ENCODE results near the gene G3BP1.

Gene G3BP1

DNA sequence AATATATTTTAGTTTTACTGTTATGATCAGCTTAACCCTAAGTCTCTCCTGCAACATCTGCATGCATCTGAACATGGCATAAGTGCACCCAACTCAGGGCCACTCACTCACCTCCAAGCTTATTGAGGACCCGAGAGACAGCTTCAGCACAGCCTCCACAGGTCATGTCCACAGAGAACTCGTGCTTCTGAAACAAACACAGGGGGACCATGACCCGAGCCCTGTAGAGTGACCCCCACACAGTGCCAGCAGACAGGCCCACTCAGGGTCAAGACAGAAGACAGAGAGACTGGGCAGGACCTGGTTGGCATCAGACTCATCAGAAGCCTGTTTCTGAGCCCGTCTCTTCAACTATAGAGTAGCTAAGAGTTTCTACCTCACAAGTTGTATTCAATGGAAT, 20.2 kb upstream of the G3BP1 start:
- Histone ChIP-seq H3K4me1 (ENCODE audit: control insufficient read depth, insufficient read depth, low read depth, low read length) (peaks cover 3% of the 10 kb centered on the region), H2BK15ac (ENCODE audit: low read depth, poor library complexity, severe bottlenecking) (no peak overlapping the region), H4K91ac (ENCODE audit: low read length) (no peak overlapping the region), H3K4ac (ENCODE audit: low read depth in 1 of 2, low read length in 2 of 2) (no peak overlapping the region), H3K14ac (ENCODE audit: low read length in 2 of 2) (no peak overlapping the region), H3K4me3 (ENCODE audit: insufficient read depth in 1 of 2, low read depth in 1 of 2, low read length in 2 of 2) (no peak overlapping the region), H3K9ac (ENCODE audit: low read length) (no peak overlapping the region), H3K27me3 (ENCODE audit: control insufficient read depth in 1 of 2, insufficient read depth in 1 of 2, low read length in 2 of 2) (no peaks in the 10 kb centered on the region), H3K36me3 (ENCODE audit: control insufficient read depth in 1 of 2, insufficient read depth in 2 of 2, low read depth in 1 of 2, low read length in 2 of 2) (peaks cover 11 to 17% of the 10 kb centered on the region in 2 experiments), H2AK5ac (ENCODE audit: low read length, severe bottlenecking) (no peak overlapping the region), H2BK120ac (ENCODE audit: low read depth, low read length) (no peak overlapping the region), H3K18ac (ENCODE audit: low read depth in 1 of 2, low read length in 2 of 2) (peak overlapping the region in 1 of 2 experiments; percentile 34), H3K27ac (ENCODE audit: low read length, poor library complexity, severe bottlenecking) (no peak overlapping the region), H3K23ac (ENCODE audit: low read length in 2 of 2) (no peak overlapping the region), H3K9me3 (ENCODE audit: control insufficient read depth, low read length) (no peaks in the 10 kb centered on the region), H2BK12ac (ENCODE audit: low read length in 2 of 2) (peak overlapping the region; percentile 6 to 29), H3K4me2 (ENCODE audit: low read length, poor library complexity, severe bottlenecking) (no peak overlapping the region), H2BK5ac (ENCODE audit: low read depth, low read length, poor library complexity, severe bottlenecking) (no peak overlapping the region), H2AFZ (ENCODE audit: low read depth, low read length) (no peak overlapping the region), H3K79me1 (replicated peaks; ENCODE audit: low read length, poor library complexity, severe bottlenecking) (peaks cover 26% of the 10 kb centered on the region), H4K8ac (ENCODE audit: low read length) (no peak overlapping the region)
- DNase-seq = no peak
- 99% methylated on average over 4 of the region's 4 CpGs for WGBS

DNA sequence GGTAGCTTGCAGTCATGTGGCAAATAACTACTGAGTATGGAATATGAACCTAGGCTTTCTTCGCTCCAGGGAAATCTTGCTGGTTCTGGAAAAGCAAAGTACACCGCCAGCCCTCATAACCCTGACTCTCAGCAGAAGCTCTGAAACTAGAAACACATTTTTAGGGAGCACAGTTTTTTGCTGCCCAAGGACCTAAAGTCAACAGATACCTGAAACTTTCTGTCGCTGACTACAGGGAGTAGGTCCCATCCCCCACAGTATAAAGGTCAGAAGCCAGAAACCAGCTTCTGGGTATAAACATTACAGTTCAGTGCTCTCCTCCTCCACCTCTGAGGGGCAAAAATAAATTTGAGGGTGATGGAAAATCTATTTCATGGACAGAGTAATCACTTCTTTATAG, 16.4 kb upstream of the G3BP1 start:
- Histone ChIP-seq H3K27me3 (ENCODE audit: control insufficient read depth in 1 of 2, insufficient read depth in 1 of 2, low read length in 2 of 2) (no peaks in the 10 kb centered on the region), H3K9me3 (ENCODE audit: control insufficient read depth, low read length) (no peaks in the 10 kb centered on the region), H2BK5ac (ENCODE audit: low read depth, low read length, poor library complexity, severe bottlenecking) (no peak overlapping the region), H2AFZ (ENCODE audit: low read depth, low read length) (no peak overlapping the region), H3K4me3 (ENCODE audit: insufficient read depth in 1 of 2, low read depth in 1 of 2, low read length in 2 of 2) (no peak overlapping the region), H2BK120ac (ENCODE audit: low read depth, low read length) (no peak overlapping the region), H2BK12ac (ENCODE audit: low read length in 2 of 2) (no peak overlapping the region), H3K4me2 (ENCODE audit: low read length, poor library complexity, severe bottlenecking) (no peak overlapping the region), H3K23ac (ENCODE audit: low read length in 2 of 2) (no peak overlapping the region), H4K8ac (ENCODE audit: low read length) (no peak overlapping the region), H3K4ac (ENCODE audit: low read depth in 1 of 2, low read length in 2 of 2) (no peak overlapping the region), H3K9ac (ENCODE audit: low read length) (no peak overlapping the region), H3K14ac (ENCODE audit: low read length in 2 of 2) (no peak overlapping the region), H3K4me1 (ENCODE audit: control insufficient read depth, insufficient read depth, low read depth, low read length) (peaks cover 10% of the 10 kb centered on the region), H4K91ac (ENCODE audit: low read length) (no peak overlapping the region), H3K27ac (ENCODE audit: low read length, poor library complexity, severe bottlenecking) (no peak overlapping the region), H3K36me3 (ENCODE audit: control insufficient read depth in 1 of 2, insufficient read depth in 2 of 2, low read depth in 1 of 2, low read length in 2 of 2) (peaks cover 6 to 17% of the 10 kb centered on the region in 2 experiments), H2AK5ac (ENCODE audit: low read length, severe bottlenecking) (no peak overlapping the region), H3K79me1 (replicated peaks; ENCODE audit: low read length, poor library complexity, severe bottlenecking) (peaks cover 33% of the 10 kb centered on the region), H2BK15ac (ENCODE audit: low read depth, poor library complexity, severe bottlenecking) (no peak overlapping the region), H3K18ac (ENCODE audit: low read depth in 1 of 2, low read length in 2 of 2) (no peak overlapping the region)
- DNase-seq = no peak
- WGBS = 100% methylated on average over 2 of the region's 3 CpGs

DNA sequence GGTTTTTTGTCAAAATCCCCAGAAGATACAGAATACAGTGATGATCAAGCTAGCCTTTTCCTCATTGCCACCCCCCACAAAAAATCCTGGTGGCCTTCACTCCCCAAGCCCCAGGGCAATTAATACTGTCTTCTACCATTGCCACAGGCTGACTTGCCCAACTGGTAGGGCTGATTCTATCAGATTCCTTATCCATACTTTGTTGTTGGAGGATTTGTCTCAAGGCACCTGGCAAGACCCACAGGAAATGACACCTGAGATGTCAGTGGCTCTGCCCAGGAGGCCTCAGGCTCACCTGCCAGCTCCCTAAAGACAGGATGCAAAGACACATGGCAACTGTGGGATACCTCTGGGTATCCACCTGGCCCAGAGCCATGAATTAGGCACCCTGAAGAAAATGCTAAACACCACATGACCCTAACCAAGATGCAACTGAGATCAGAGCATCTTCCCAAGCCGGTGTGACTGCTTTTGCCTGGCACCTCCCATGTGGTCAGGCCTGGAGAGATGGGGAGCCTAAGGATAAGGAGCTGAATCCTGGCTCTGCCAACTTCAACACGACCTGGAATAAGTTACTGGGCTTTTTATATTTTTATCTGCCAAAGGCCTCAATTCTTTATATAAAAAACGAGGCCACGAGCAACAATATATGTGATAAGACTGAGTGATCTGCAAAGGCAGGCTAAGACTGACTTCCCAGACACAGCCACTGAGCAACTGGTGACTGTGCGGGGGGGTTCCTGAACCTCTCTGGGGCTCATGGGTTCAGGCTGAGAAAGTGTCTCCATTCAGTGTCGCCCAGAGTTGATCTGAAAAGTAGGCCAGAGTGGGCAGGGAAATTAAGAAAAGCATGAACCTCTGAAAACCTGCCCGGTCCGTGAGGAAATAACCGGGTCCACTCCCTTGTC, 14.3 kb upstream of the G3BP1 start:
- Histone ChIP-seq H3K4ac (ENCODE audit: low read depth in 1 of 2, low read length in 2 of 2) (peak overlapping the region in 1 of 2 experiments; percentile 43), H3K27me3 (ENCODE audit: control insufficient read depth in 1 of 2, insufficient read depth in 1 of 2, low read length in 2 of 2) (no peaks in the 10 kb centered on the region), H3K23ac (ENCODE audit: low read length in 2 of 2) (no peak overlapping the region), H3K14ac (ENCODE audit: low read length in 2 of 2) (peak overlapping the region in 1 of 2 experiments; percentile 48), H4K91ac (ENCODE audit: low read length) (no peak overlapping the region), H2BK12ac (ENCODE audit: low read length in 2 of 2) (no peak overlapping the region), H3K4me1 (ENCODE audit: control insufficient read depth, insufficient read depth, low read depth, low read length) (peaks cover 7% of the 10 kb centered on the region), H2BK120ac (ENCODE audit: low read depth, low read length) (peak overlapping the region; percentile 6), H3K18ac (ENCODE audit: low read depth in 1 of 2, low read length in 2 of 2) (peak overlapping the region in 1 of 2 experiments; percentile 71), H3K79me1 (replicated peaks; ENCODE audit: low read length, poor library complexity, severe bottlenecking) (peaks cover 25% of the 10 kb centered on the region), H3K9ac (ENCODE audit: low read length) (peak overlapping the region; percentile 97), H2AK5ac (ENCODE audit: low read length, severe bottlenecking) (no peak overlapping the region), H3K4me2 (ENCODE audit: low read length, poor library complexity, severe bottlenecking) (peak overlapping the region; percentile 70), H3K36me3 (ENCODE audit: control insufficient read depth in 1 of 2, insufficient read depth in 2 of 2, low read depth in 1 of 2, low read length in 2 of 2) (peaks cover 0 to 14% of the 10 kb centered on the region in 2 experiments), H3K9me3 (ENCODE audit: control insufficient read depth, low read length) (no peaks in the 10 kb centered on the region), H3K27ac (ENCODE audit: low read length, poor library complexity, severe bottlenecking) (no peak overlapping the region), H4K8ac (ENCODE audit: low read length) (no peak overlapping the region), H3K4me3 (ENCODE audit: insufficient read depth in 1 of 2, low read depth in 1 of 2, low read length in 2 of 2) (peak overlapping the region; percentile 79 to 90), H2BK15ac (ENCODE audit: low read depth, poor library complexity, severe bottlenecking) (no peak overlapping the region), H2AFZ (ENCODE audit: low read depth, low read length) (no peak overlapping the region), H2BK5ac (ENCODE audit: low read depth, low read length, poor library complexity, severe bottlenecking) (no peak overlapping the region)
- 22% methylated on average over 8 of the region's 9 CpGs for WGBS
- DNase-seq = peak; percentile 40

DNA sequence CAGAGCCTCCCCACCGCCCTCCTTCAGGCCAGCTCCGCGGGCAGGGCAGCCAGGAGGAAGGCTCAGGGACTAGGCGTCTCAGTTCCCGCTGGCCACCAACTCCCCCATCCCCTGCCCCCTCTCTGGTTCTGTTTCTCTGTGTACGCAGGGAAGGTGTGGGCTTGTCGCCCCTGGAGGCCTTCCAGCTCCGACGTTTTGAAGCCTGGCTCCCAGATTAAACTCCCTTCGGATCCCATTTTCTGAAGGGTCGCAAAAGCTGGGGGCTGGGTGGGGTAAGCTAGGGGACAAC, 13.7 kb upstream of the G3BP1 start:
- peak overlapping the region in 1 of 2 experiments; percentile 43 for H3K4ac ChIP-seq (ENCODE audit: low read depth in 1 of 2, low read length in 2 of 2)
- H3K4me3 ChIP-seq (ENCODE audit: insufficient read depth in 1 of 2, low read depth in 1 of 2, low read length in 2 of 2) = peak overlapping the region; percentile 79 to 90
- H3K9ac ChIP-seq (ENCODE audit: low read length) = peak overlapping the region; percentile 97
- H2BK5ac ChIP-seq (ENCODE audit: low read depth, low read length, poor library complexity, severe bottlenecking) = no peak overlapping the region
- H3K4me2 ChIP-seq (ENCODE audit: low read length, poor library complexity, severe bottlenecking) = peak overlapping the region; percentile 70
- H3K27ac ChIP-seq (ENCODE audit: low read length, poor library complexity, severe bottlenecking) = no peak overlapping the region
- no peak for DNase-seq
- H2BK120ac ChIP-seq (ENCODE audit: low read depth, low read length) = no peak overlapping the region
- no peak overlapping the region for H4K91ac ChIP-seq (ENCODE audit: low read length)
- H4K8ac ChIP-seq (ENCODE audit: low read length) = no peak overlapping the region
- WGBS = 0% methylated on average over 10 of the region's 11 CpGs
- H2AFZ ChIP-seq (ENCODE audit: low read depth, low read length) = no peak overlapping the region
- H3K79me1 ChIP-seq (replicated peaks; ENCODE audit: low read length, poor library complexity, severe bottlenecking) = peaks cover 20% of the 10 kb centered on the region
- no peak overlapping the region for H2AK5ac ChIP-seq (ENCODE audit: low read length, severe bottlenecking)
- no peaks in the 10 kb centered on the region for H3K27me3 ChIP-seq (ENCODE audit: control insufficient read depth in 1 of 2, insufficient read depth in 1 of 2, low read length in 2 of 2)
- no peak overlapping the region for H2BK15ac ChIP-seq (ENCODE audit: low read depth, poor library complexity, severe bottlenecking)
- peaks cover 7% of the 10 kb centered on the region for H3K4me1 ChIP-seq (ENCODE audit: control insufficient read depth, insufficient read depth, low read depth, low read length)
- H3K9me3 ChIP-seq (ENCODE audit: control insufficient read depth, low read length) = no peaks in the 10 kb centered on the region
- H3K18ac ChIP-seq (ENCODE audit: low read depth in 1 of 2, low read length in 2 of 2) = peak overlapping the region; percentile 67 to 71
- no peak overlapping the region for H2BK12ac ChIP-seq (ENCODE audit: low read length in 2 of 2)
- no peak overlapping the region for H3K23ac ChIP-seq (ENCODE audit: low read length in 2 of 2)
- peaks cover 0 to 8% of the 10 kb centered on the region in 2 experiments for H3K36me3 ChIP-seq (ENCODE audit: control insufficient read depth in 1 of 2, insufficient read depth in 2 of 2, low read depth in 1 of 2, low read length in 2 of 2)
- peak overlapping the region in 1 of 2 experiments; percentile 48 for H3K14ac ChIP-seq (ENCODE audit: low read length in 2 of 2)

All from mesenchymal stem cell (in vitro differentiated cells and primary cell).